HG02973 (cell line): ENCODE results near the gene GALE.
"Not testable (repeated sequence)": the region's sequence is repeated elsewhere in the genome, so short reads cannot be mapped to it uniquely, and the experiment has no call there.

ENCODE experiments used
- ATAC-seq: cut with Tn5 transposase; IDR thresholded peaks from one replicate; pipeline ENCODE4 v1.9.1; 2021; ENCODE audit warnings: moderate library complexity; ENCODE audit not compliant: unreplicated experiment

The GALE gene

DNA sequence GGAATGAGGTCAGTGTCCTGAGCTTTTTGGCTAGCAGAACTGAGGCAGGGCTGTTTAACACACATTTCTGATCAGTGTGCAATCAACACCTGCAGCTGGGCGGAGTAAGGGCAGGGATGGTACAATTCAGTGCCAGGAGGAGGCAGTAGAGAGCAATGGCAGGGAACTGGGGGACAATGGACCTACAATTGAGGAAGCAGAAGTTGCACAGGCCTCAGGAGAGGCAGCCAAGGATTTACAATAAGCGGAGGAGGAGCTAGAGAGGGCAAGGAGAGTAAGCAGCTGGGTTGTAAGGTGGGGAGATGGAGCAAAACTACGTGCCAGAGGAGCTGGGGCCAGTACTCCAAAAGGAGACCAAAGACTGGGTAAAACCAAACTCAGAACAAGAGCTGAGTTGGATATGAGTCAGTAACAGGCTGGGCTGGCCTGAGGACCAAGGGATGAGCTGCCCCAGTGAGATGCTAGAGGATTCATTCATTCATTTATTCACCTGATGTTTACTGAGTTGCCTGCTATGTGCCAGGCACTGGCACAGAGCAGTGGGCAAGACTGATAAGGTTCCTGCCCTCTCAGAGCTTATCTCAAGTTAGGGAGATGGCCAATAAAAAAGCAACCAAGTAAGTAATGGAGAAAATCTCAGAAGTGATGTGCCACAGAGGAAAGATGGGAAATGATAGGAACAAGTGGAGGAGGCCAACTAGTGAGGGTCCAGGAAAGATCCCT lies 10.4 kb upstream of the GALE start:
- ATAC-seq, result peak; percentile 44

DNA sequence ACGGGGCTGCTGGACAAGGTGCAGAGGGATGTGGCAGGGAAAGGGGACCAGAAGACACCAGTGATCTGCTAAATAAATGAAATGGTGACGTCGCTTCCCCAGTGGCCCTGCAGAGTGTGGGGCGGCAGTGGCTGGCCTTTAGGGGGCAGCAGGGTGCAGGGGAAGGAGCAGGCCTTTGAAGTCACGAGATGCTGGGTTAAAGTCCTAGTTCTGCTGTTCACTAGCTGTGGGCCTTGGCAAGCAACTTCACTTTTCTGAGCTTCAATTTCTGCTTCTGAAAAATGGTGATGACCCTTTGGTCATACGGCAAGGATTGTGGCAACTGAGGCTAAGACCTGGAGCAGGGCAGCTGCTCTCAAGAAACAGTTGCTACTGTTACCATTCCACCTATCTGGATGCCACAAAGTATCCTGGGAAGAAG lies 9.2 kb upstream of the GALE start:
- peak; percentile 48 for ATAC-seq

DNA sequence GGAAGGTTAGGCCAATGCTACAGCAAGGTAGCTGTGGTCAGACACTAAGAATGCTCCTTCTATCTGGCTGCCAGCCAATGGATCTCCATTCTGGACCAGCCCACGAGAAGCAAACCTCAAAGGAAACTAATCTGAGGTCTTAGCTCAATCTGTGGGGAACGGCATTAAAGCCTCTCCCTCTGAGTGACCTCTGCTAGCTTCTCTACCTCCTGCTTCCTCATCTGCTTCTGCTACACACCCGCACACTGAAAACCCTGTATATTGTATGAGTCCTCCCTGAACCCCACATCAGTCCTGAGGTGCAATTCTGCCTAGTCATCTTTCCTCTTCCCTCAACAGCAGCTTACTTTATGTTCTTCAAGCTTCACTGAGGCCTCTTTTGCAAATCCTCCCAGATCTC lies 6.9 kb upstream of the GALE start:
- ATAC-seq, result no peak

DNA sequence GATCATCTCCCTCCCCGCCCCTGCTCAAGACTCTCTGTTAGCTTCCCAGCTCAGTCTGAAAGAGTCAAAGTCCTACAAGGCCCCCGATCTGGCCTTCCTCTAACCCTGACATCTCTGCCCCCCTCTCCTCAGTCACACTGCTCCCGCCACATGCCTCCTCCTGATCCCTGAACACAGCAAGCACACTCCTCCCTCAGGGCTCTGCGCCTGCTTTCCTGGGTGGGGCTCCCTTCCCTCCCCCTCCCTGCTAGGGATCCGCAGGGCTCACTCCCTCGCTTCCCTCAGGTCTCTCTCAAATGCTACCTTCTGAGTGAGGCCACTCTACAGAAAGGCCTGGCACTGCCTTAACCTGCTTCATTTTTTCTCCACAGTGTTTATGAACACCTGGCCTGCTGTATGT lies 5.7 kb upstream of the GALE start:
- no peak for ATAC-seq

DNA sequence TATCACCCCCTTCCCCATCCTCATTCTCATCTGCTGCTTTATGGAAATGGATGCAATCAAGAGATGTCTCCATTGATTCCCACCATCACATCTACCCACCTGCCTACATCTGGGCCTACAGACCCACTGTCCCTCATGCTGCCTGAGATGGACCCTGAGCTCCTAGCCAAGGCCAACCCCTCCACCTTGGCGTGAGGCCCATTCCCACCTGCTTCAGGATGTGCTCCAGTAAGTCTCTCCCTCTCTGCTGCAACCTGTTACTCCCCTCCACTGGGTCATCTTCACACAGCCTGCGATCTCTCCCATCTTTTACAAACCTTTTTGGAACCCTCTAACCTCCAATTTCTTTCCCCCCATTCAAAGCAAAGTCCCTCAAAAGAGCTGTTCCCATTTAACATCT lies 4.5 kb upstream of the GALE start:
- ATAC-seq, result no peak

DNA sequence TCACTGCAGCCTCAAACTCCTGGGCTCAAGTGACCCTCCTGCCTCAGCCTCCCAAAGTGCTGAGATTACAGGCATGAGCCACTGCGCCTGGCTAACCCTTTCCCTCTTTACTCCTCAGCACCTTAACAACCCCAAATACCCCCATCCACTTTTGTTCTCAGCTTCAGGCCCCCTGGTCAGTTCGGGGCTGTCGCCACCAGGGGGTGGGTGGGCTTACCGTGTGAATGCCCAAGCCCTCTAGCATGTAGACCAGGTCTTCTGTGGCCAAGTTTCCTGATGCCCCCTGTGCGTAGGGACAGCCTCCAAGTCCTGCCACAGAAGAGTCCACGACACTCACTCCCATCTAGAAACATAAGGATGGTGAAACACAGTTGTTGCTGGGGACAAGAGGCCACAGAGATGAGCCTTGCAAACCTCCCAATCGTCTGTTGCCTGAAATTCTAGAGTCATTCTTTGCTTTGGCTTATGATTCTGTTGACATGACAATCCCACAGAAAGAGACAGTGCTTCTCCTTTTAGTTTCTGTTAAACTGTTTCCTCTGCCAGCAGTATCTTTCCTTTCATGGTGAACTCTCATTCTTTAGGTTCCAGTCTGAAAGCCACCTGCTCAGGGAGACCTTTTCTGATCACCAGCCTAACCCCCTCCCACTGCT lies 3.8 kb upstream of the GALE start:
- ATAC-seq, result no peak

DNA sequence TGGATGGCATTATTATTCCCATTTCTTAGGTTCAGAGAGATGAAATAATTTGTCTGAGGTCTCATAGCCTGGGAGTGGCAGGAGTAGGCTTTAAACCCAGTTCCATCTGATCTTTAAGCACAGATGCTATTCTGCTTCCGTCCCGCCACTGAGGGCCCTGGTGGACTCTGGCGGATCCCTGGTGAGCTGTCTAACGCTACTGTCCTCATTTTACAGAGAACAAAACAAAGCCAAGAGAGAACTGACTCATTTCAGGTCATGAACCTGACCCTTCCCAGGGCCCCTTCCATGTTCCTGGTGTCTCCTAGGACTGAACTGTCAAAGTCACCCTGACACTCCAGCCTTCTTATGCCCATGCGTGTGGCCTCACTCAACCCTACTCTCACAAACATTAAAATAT lies 3.1 kb upstream of the GALE start:
- no peak for ATAC-seq

DNA sequence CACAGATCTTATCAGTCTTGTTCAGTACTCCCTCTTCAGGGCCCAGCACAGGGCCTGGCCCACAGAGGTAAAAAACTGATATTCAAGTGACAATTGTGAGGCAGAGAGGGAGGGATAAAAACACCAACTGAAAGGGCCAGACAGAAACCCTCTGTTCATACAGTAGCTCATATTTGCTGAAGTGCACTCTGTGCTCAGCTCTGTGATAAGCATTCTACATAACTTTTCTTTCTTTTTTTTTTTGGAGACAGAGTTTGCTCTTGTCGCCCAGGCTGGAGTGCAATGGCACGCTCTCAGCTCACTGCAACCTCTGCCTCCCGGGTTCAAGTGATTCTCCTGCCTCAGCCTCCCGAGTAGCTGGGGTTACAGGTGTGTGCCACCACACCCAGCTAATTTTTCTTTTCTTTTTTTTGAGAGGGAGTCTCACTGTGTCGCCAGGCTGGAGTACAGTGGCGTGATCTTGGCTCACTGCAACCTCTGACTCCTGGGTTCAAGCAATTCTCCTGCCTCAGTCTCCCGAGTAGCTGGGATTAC lies 2.3 kb upstream of the GALE start:
- not testable (repeated sequence) for ATAC-seq

DNA sequence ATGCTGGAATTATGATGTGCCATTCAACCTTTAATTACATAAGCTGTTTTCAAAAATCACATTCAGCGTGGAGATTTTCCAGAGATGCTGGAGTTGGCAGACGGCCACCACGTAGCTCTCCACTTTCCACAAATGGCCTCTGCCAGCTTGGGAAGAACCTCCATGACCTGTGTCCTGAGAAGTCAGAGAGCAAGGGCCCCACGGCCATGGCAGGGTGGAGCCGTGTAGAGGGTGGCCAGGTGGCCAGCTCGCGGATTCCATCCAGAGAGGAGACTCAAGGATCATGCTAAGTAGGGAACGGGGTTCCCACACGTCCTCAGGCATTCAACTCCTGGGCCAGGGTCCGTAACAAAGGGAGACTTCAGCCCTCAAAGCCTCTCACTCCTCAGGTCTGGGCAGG lies 1.3 kb upstream of the GALE start:
- no peak for ATAC-seq

DNA sequence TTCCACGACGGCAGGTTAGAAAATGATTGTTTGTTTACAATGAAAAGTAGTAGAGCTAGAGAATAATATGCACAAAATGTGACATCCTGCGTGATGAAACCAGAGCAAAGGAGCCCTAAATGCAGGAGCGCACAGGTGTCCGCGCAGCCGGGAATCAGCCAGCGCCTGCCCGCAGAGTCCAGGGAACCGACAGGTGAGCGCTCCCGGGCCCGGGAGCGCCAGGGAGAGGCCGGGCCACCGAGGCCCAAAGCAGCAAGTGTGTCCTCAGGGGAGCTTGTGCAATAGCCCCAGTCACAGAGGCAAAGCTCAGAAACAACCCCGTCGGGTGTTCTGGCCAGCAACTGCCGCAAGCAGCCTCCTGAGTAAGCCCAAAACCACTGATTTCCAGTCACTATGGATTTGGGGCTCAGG lies 789 bp upstream of the GALE start:
- ATAC-seq, result no peak

DNA sequence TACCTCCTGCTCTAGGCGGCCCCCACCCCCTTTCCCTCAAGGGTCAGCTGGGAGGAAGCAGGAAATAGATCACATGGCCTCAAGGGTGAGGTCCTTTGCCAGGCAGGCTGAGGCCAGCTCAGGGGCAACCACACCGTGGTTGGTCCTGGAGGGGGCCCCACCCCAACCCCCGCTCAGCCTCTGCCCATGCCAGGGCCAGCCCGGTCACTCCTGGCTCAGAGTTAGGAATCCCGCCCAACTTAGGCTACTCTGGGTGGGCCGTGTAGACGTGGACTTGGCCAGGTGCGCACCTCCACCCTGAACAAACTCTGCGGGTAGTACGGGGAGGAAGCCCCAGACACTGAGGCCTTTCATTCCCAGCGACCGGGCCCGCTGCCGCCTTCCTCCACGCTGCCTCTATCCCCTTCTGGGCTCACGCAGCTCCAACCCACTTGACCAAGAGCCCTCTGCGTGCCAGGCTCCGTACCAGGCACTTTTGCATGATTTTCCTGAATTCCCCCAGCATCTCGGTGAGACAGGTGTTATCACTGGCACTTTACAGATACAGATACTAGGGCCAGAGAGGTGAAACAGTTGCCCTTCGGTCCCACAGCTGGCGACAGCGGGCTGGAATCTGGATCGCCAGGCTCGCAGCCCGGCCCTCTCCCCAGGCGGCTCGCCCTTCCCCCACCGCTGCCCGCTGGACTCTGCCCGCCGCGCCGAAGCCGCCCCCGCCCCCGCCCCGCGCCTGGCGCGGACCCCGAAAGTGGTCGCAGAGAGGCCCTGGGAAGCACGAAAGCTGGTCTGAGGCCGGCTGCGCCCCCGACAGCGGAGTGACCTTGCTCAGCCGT lies 769 bp downstream of the GALE start:
- ATAC-seq, result no peak

DNA sequence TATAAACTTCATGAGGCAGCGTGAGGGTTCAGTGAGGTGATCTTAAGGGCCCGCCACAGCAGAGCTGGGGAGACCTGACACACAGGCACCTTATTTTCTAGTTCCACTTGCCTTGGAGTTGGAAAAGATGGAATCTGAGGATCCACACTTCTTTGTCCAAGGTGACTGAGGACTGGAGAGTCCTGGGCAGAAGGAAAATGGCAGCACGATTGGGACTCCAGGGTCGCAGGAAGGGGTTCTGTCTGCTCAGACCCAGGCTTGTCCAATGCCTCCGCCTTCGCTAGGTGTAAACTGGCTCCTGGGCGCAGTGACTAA lies 1.3 kb downstream of the GALE start:
- ATAC-seq, result no peak

DNA sequence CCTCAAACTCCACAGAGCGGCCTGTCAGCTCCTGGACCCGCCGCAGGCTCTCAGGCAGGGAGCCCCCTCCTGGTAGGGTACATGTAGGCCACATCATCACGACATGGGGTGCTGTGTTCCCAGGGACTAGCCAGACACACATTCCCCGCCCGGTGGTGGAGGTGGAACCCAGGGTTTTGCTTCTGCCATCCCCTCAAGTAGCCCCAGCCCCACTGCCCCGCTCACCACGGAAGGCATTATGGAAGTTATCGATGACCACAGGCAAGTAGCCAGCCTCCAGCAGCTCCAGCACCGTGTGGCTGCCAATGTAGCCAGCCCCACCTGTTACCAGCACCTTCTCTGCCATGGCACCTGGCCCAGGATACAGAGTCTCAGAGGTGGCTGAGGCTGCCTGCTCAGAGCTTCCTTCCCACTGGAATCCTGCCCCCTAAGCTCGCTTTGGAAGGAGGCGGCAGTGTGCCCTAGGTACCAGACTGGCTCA lies 1.9 kb downstream of the GALE start:
- ATAC-seq, result no peak

DNA sequence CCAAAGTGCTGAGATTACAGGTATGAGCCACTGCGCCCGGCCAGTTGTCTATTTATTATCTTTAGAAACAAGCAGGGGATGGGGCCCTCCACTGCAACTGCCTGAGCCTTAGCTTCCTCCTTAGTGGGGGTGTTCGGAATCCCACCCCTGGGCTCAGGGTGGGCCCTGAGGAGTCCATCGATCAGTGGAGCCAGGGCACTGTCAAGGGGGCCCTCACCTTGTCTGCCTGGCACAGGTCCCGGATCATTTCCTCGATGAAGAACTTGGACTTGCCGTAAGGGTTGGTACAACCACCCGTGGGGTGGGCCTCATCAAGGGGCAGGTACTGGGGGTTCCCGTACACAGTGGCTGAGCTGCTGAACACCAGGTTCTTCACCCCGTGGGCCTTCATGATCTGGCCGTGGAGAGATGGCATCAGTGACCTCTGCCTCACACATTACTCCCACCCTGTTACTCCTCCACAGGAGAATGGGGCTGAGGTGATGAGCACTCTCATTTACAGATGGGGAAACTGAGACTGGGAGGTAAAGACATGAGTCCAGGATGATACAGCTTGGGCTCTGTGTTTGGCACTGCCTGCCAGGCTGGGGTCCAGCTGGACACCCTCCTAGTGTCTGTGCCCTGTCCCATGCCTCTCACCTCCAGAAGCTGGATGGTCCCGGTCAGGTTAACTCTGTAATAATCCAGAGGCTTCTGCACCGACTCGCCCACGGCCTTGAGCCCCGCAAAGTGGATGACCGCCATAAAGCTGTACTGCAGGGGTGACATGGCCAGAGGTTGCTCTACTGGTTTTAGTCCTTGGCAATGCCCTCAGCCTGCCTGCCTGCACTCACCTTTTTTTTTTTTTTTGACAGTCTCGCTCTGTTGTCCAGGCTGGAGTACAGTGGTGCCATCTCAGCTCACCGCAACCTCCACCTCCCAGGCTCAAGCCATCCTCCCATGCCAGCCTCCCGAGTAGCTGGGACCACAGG lies 2.8 kb downstream of the GALE start:
- ATAC-seq, result no peak

DNA sequence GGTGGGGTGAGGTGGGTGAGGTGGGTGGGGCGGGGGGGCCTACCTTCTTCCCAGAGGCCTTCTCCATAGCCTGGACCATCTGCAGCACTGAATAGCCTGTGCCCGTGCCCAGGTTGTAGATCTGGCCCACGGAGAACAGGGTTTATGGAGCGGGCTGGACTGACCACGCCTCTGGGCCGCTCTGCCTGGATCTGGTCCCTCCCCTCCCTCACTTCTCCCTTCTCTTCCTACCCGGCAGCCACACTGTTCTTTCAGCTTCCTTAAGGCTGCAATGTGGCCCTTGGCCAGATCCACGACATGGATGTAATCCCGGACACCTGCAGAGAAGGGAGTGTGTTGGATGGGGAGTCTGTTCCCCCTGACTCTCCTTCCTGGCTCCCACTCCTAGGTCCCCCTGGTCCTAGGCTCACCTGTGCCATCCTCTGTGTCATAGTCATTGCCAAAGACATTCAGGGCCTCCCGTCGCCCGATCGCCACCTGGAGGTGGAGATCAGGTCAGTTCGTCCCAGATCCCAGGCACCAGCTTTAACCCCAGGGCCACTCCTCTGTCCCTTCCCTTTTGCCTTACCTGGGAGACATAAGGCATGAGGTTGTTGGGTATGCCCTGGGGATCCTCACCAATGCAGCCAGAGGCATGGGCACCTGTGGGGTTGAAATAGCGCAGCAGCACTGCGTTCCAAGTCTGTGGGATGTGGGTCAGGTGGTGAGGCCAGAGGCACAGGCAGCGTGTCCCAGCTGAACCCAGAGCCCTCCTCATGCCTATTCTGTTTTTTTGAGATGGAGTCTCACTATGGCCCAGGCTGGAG lies 3.9 kb downstream of the GALE start:
- ATAC-seq, result no peak

DNA sequence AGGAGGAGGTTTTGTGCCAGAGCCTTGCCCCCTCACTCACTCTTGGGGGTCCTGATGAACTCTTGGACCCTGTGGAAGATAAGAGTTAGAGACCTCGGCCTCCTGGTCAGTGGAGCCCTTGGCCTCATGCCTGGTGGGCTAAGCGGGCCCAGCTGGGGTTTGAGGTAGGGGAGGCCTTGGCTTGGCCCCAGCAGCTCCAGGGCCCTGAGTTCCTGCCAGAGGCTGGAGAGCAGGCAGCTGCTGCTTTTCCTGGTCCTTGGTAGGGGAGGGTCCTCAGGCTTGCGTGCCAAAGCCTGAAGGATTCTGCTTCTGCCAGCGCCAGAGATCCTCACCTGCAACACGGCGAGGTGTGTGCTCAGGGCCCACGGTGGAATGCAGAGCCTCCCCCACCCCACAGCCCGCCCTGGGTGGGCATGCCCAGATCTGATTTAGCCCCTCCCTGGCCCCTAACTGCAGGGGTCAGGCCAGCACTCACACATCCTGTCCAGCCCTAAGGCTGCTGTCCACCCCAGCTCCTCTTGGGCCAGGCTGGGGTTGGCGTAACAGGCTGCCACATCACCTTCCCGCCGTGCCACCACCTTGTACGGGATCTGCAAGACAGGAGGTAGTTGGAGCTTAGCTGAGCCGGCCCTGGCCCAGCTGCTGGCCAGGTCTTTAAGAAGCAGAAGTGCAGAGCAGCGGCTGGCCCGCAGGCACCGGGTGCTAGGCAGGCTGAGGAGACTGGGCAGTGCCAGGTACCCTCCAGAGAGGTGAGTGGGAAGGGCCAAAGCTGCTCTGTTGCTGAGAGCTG lies 4.7 kb downstream of the GALE start:
- ATAC-seq, result no peak

DNA sequence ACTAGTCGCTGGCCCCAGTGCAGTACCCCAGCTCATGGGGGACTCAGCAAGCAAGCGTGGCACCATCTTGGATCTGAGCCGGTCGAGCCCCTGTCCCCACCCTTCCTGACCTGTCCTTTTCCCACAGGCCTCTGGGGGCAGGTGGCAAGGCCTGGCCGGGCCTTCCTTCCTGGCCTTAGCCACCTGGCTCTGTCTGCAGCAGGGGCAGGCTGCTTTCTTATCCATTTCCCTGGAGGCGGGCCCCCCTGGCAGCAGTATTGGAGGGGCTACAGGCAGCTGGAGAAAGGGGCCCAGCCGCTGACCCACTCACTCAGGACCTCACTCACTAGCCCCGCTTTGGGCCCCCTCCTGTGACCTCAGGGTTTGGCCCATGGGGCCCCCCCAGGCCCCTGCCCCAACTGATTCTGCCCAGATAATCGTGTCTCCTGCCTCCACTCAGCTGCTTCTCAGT lies 5.8 kb downstream of the GALE start:
- not testable (repeated sequence) for ATAC-seq

DNA sequence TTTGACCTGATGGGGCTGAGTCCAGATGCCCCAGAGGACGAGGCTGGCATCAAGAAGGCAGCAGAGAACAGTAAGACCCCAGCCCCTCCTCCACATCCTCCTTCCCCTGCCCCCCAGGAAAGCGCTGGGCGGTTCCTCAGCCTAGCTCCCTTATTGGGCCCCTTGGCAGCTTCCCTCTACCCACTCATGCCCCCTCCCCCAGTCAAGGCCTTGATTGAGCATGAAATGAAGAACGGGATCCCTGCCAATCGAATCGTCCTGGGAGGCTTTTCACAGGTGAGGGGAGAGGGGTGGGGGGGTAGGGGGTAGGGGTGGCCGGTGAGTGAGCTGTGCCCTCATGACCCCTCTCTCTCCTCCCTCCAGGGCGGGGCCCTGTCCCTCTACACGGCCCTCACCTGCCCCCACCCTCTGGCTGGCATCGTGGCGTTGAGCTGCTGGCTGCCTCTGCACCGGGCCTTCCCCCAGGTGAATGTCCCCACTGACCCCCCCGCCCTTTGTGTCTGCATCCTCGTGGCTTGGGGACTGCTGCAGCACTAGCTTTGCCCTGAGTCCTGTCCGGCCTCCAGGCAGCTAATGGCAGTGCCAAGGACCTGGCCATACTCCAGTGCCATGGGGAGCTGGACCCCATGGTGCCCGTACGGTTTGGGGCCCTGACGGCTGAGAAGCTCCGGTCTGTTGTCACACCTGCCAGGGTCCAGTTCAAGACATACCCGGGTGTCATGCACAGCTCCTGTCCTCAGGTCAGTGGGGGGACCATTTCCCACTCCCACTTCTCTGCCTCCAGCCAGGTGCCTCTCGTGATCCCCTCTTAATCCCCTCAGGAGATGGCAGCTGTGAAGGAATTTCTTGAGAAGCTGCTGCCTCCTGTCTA lies 6.5 kb downstream of the GALE start:
- no peak for ATAC-seq
